A549 (cell line): Measurements from ENCODE around the gene KSR2. TPM values are rescaled to one million over a fixed set of nuclear protein-coding genes. Genes with fewer than 3 reads are reported as not detected.

ENCODE experiments used
- ATAC-seq, 2 experiments: fragments of 200-7000 bp in 1 of 2; fragments of >200 bp in 1 of 2; cut with Nextera tagmentation in 1 of 2; cut with Tn5 transposase in 1 of 2; 3 replicates each; pipeline versions ENCODE4 v1.8.0 to v1.9.1; 2018 to 2020; ENCODE audit warnings: mild to moderate bottlenecking in 1 of 2, moderate library complexity in 1 of 2
- CTCF ChIA-PET: fragments of 300-600 bp; sonication (Branson Sonifier 250); formaldehyde crosslinking; extraction: SDS; loops from one replicate; lab custom pipeline; 2021; ENCODE audit warnings: antibody characterized with exemption, inconsistent platforms; lab: Yijun Ruan, JAX
- POLR2A ChIA-PET: fragments of 350-600 bp; formaldehyde crosslinking; extraction: SDS; loops from one replicate; lab custom pipeline; 2021; ENCODE audit warnings: antibody characterized with exemption, inconsistent platforms; lab: Yijun Ruan, JAX
- DNase-seq, 2 experiments: peaks; one replicate each; pipeline versions ENCODE4 v3.0.0 to v3.0.0-alpha.2; 2011 to 2016; ENCODE audit warnings: low read depth in 1 of 2, low spot score in 1 of 2
- FAIRE-seq: peaks from 2 replicates; lab custom pipeline; 2011; peaks lifted over from hg19 to GRCh38; lab: Jason Lieb, UNC
- H3K27ac ChIP-seq, 2 experiments: fragments of >200 bp; sonication (Bioruptor Twin); formaldehyde crosslinking; 3 replicates each; pipeline ENCODE4 v1.5.1; 2016 to 2017
- H3K4me1 ChIP-seq: fragments of >200 bp; sonication (Bioruptor Twin); formaldehyde crosslinking; 3 replicates; pipeline ENCODE4 v1.6.1; 2016
- H3K4me2 ChIP-seq: fragments of >200 bp; sonication (Bioruptor Twin); formaldehyde crosslinking; 3 replicates; pipeline ENCODE4 v1.6.1; 2016
- H3K4me3 ChIP-seq: fragments of >200 bp; sonication (Bioruptor Twin); formaldehyde crosslinking; 3 replicates; pipeline ENCODE4 v1.5.1; 2016
- H3K9me3 ChIP-seq: fragments of >200 bp; sonication (Bioruptor Twin); formaldehyde crosslinking; 3 replicates; pipeline ENCODE4 v1.6.1; 2016
- BHLHE40 ChIP-seq: IDR thresholded peaks from 2 replicates; pipeline ENCODE4 v1.6.1; 2012; ENCODE audit warnings: low read depth, low read length, inconsistent platforms
- CBX8 ChIP-seq: fragments of 200-600 bp; sonication (generic); IDR thresholded peaks from 2 replicates; pipeline ENCODE4 v1.6.1; 2016
- CHD2 ChIP-seq: fragments of 150-350 bp; IDR thresholded peaks from 2 replicates; pipeline ENCODE4 v1.6.1; 2014; ENCODE audit warnings: low read length; ENCODE audit not compliant: partially characterized antibody
- CHD4 ChIP-seq: fragments of 200-600 bp; sonication (generic); IDR thresholded peaks from 2 replicates; pipeline ENCODE4 v1.6.1; 2016; ENCODE audit warnings: antibody characterized with exemption, mild to moderate bottlenecking, borderline replicate concordance
- EHMT2 ChIP-seq: fragments of 200-600 bp; sonication (generic); IDR thresholded peaks from 2 replicates; pipeline ENCODE4 v1.6.1; 2016; ENCODE audit warnings: antibody characterized with exemption, low read depth, mild to moderate bottlenecking, moderate library complexity
- EP300 ChIP-seq, 2 experiments: fragments of >200 bp; sonication (Bioruptor Twin); formaldehyde crosslinking; IDR thresholded peaks; 2 replicates in 1 of 2; 3 replicates in 1 of 2; pipeline ENCODE4 v1.6.1; 2016 to 2017
- ESRRA ChIP-seq: fragments of 150-350 bp; IDR thresholded peaks from 2 replicates; pipeline ENCODE4 v1.6.1; 2014; ENCODE audit warnings: mild to moderate bottlenecking, low read length, borderline replicate concordance
- FOSB ChIP-seq: fragments of 250-450 bp; sonication (Bioruptor Pico); IDR thresholded peaks from 2 replicates; pipeline ENCODE4 v1.5.0; 2020; ENCODE audit warnings: mild to moderate bottlenecking, moderate library complexity
- FOSL2 ChIP-seq, 2 experiments: fragments of 450-650 bp in 1 of 2; fragments of >200 bp in 1 of 2; sonication (Bioruptor Twin) in 1 of 2; formaldehyde crosslinking; IDR thresholded peaks; 2 replicates each; pipeline versions ENCODE4 v1.5.0 to v1.6.1; 2016 to 2020; ENCODE audit warnings: mild to moderate bottlenecking in 1 of 2, moderate library complexity in 1 of 2
- FOXS1 ChIP-seq: fragments of 250-450 bp; sonication (Bioruptor Pico); IDR thresholded peaks from 2 replicates; pipeline ENCODE4 v1.5.0; 2020; ENCODE audit warnings: mild to moderate bottlenecking, moderate library complexity
- GATA3 ChIP-seq: IDR thresholded peaks from 2 replicates; pipeline ENCODE4 v1.6.1; 2012; ENCODE audit warnings: borderline replicate concordance
- HOXA7 ChIP-seq: fragments of 250-450 bp; sonication (Bioruptor Pico); IDR thresholded peaks from 2 replicates; pipeline ENCODE4 v1.5.0; 2020; ENCODE audit warnings: mild to moderate bottlenecking, moderate library complexity
- JUN ChIP-seq, 2 experiments: fragments of >200 bp; sonication (Bioruptor Twin); formaldehyde crosslinking; IDR thresholded peaks; 2 replicates in 1 of 2; 3 replicates in 1 of 2; pipeline ENCODE4 v1.6.1; 2016 to 2017
- KDM5A ChIP-seq: fragments of 200-600 bp; sonication (generic); IDR thresholded peaks from 2 replicates; pipeline ENCODE4 v1.6.1; 2016; ENCODE audit warnings: antibody characterized with exemption, mild to moderate bottlenecking
- MAFK ChIP-seq: fragments of 450-650 bp; IDR thresholded peaks from 2 replicates; pipeline ENCODE4 v1.6.1; 2014; ENCODE audit not compliant: partially characterized antibody
- NPAS2 ChIP-seq: fragments of 250-450 bp; sonication (Bioruptor Pico); IDR thresholded peaks from 2 replicates; pipeline ENCODE4 v1.8.0; 2022; ENCODE audit warnings: mild to moderate bottlenecking, moderate library complexity, borderline replicate concordance
- PHF8 ChIP-seq: fragments of 200-600 bp; sonication (generic); IDR thresholded peaks from 2 replicates; pipeline ENCODE4 v1.6.1; 2016; ENCODE audit warnings: low read depth, mild to moderate bottlenecking, antibody characterized with exemption, moderate library complexity, borderline replicate concordance
- RAD21 ChIP-seq, 2 experiments: fragments of >200 bp in 1 of 2; sonication (Bioruptor Twin) in 1 of 2; formaldehyde crosslinking in 1 of 2; IDR thresholded peaks in 1 of 2; conservative IDR thresholded peaks in 1 of 2; 2 replicates in 1 of 2; 3 replicates in 1 of 2; pipeline ENCODE4 v1.6.1; 2012 to 2018; ENCODE audit warnings: inconsistent platforms in 1 of 2
- RARB ChIP-seq: fragments of 250-450 bp; sonication (Bioruptor Pico); IDR thresholded peaks from 2 replicates; pipeline ENCODE4 v1.8.0; 2021; ENCODE audit warnings: mild to moderate bottlenecking, moderate library complexity
- RCOR1 ChIP-seq: fragments of 150-350 bp; IDR thresholded peaks from 2 replicates; pipeline ENCODE4 v1.6.1; 2014; ENCODE audit warnings: antibody characterized with exemption, low read length, low read depth
- RFX5 ChIP-seq: fragments of 450-650 bp; IDR thresholded peaks from 2 replicates; pipeline ENCODE4 v1.7.1; 2014; ENCODE audit warnings: antibody characterized with exemption, mild to moderate bottlenecking, moderate library complexity
- SREBF2 ChIP-seq: fragments of 450-650 bp; IDR thresholded peaks from 2 replicates; pipeline ENCODE4 v1.6.1; 2014; ENCODE audit warnings: mild to moderate bottlenecking, moderate library complexity
- TFCP2L1 ChIP-seq: fragments of 250-450 bp; sonication (Bioruptor Pico); IDR thresholded peaks from 2 replicates; pipeline ENCODE4 v1.5.0; 2021; ENCODE audit warnings: mild to moderate bottlenecking
- ZNF302 ChIP-seq: fragments of 250-450 bp; sonication (Bioruptor Pico); IDR thresholded peaks from 2 replicates; pipeline ENCODE4 v1.9.0; 2021; ENCODE audit warnings: inconsistent platforms, mild to moderate bottlenecking, moderate library complexity
- ZSCAN20 ChIP-seq: fragments of 250-450 bp; sonication (Bioruptor Pico); IDR thresholded peaks from 2 replicates; pipeline ENCODE4 v1.8.0; 2022; ENCODE audit warnings: mild to moderate bottlenecking, moderate library complexity
- WGBS: methylation state at CpG from one replicate; pipeline ENCODE4 v1.1.6; 2017; ENCODE audit errors: missing lambda C conversion rate; 5-methylcytosine and 5-hydroxymethylcytosine counted together
- polyA plus RNA-seq, 4 experiments: library from polyadenylated mRNA; depleted of rRNA in 3 of 4; stranded (reverse); fragments of >200 nt; fragmentation: RNase III in 1 of 4; extraction: RNeasy Plus Mini Kit Qiagen cat#74134 plus additional on column Dnase treatment in 1 of 4; gene quantifications; 2 replicates in 3 of 4; 3 replicates in 1 of 4; pipeline ENCODE4 v1.2.3, GENCODE V29; 2011 to 2017
- TF ChIP-seq, protein P1 (sequence below): fragments of 250-450 bp; sonication (Bioruptor Pico); IDR thresholded peaks from 2 replicates; pipeline ENCODE4 v1.5.0; 2020; ENCODE audit warnings: low read depth, mild to moderate bottlenecking, moderate library complexity
- TF ChIP-seq, protein P2 (sequence below): fragments of 450-650 bp; IDR thresholded peaks from 2 replicates; pipeline ENCODE4 v1.6.1; 2014; ENCODE audit warnings: antibody characterized with exemption
- TF ChIP-seq, protein P3 (sequence below): fragments of >200 bp; sonication (Bioruptor Twin); formaldehyde crosslinking; IDR thresholded peaks from 3 replicates; pipeline ENCODE4 v1.5.1; 2016
- TF ChIP-seq, protein P4 (sequence below): IDR thresholded peaks from 2 replicates; pipeline ENCODE4 v1.6.1; 2012

KSR2 gene
- polyA plus RNA-seq, 2 of the 4 experiments (the other 2 are of a cell fraction), result 0.37 to 1.2 TPM

DNA sequence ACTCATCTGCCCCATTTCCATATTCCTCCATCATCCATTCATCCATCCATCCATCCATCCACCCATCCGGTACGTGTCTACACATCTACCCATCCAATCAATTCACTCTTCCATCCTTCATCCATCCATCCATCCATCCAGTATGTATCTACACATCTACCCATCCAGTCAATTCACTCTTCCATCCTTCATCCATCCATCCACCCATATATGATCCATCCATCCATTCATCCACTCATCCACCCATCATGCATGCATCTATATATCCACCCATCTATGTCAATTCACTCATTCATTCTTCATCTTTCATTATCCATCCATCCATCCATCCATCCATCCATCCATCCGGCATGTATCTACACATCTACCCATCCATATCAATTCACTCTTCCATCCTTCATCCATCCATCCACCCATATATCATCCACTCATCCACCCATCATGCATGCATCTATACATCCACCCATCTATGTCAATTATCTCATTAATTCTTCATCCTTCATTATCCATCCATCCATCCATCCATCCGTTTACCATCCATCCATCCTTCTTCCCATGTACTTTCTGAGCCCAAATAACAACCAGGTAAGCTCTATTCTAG, 498.8 kb downstream of the KSR2 start:
- no peak overlapping the region for H3K27ac ChIP-seq
- no peak overlapping the region for H3K4me3 ChIP-seq
- ATAC-seq, result no peak
- FAIRE-seq, result no peak
- ChIA-PET POLR2A (no interaction called here), CTCF (interaction anchor here (0.6 to 2.2 kb wide), 4 partner anchors 28 to 188 kb away, joined by 3 to 7 read pairs (median 4); no protein-coding TSS in a partner anchor)
- no peak for DNase-seq
- WGBS, result 90% methylated on average over 4 of the region's 4 CpGs
- H3K9me3 ChIP-seq, result 0 out of 3 replicates have a peak, but pooled peaks cover 5% of the 10 kb centered on the region
- no peak overlapping the region for H3K4me2 ChIP-seq
- H3K4me1 ChIP-seq, result peaks cover 16% of the 10 kb centered on the region
- no peak for TF ChIP-seq FOSL2 (IDR thresholded peaks at IDR 0.05)
- TF ChIP-seq FOSL2 (CRISPR knock-in tag; IDR thresholded peaks at IDR 0.05), result no peak
- no peak for TF ChIP-seq FOXS1
- no peak for TF ChIP-seq ZNF302 (CRISPR knock-in tag)
- no peak for TF ChIP-seq BHLHE40
- no peak for TF ChIP-seq TFCP2L1
- TF ChIP-seq GATA3, result no peak

DNA sequence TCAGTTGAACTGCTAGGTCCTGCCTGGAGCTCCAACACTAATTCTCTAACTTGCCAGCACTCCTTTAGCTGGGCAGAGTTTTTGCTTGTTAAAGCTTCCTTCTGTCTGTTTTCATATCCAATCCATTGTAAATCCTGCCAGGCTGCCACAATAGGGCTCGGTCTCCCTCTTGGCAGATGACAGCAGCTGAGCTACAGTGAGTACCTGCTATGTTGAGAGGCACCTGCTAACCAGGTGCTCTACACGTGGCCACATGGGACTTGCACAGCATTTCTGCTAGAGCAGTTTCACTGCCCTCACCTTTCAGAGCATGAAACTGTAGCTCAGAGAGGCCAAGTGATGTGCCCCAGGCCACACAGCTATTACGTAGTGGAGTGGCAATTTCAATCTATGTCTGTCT, 500.8 kb downstream of the KSR2 start:
- 0 out of 3 replicates have a peak, but pooled peaks cover 5% of the 10 kb centered on the region for H3K9me3 ChIP-seq
- H3K27ac ChIP-seq, result no peak overlapping the region
- ATAC-seq, result no peak
- CTCF ChIA-PET, result interaction anchor here (0.7 to 2.2 kb wide), 2 partner anchors 9 to 26 kb away, joined by 3 to 7 read pairs; no protein-coding TSS in a partner anchor
- 70% methylated on average over 3 of the region's 3 CpGs for whole genome bisulfite sequencing
- H3K4me1 ChIP-seq, result peaks cover 16% of the 10 kb centered on the region
- TF ChIP-seq CHD2 (no peak), RARB (CRISPR knock-in tag) (no peak), HOXA7 (CRISPR knock-in tag) (no peak), EHMT2 (no peak), ESRRA (no peak), CBX8 (no peak), JUN (IDR thresholded peaks at IDR 0.05) (no peak), RAD21 (conservative IDR thresholded peaks at IDR 0.05 in 1 of 2, IDR thresholded peaks at IDR 0.05 in 1 of 2) (no peak), PHF8 (no peak), SREBF2 (no peak), MAFK (no peak)
- TF ChIP-seq, protein P1, sequence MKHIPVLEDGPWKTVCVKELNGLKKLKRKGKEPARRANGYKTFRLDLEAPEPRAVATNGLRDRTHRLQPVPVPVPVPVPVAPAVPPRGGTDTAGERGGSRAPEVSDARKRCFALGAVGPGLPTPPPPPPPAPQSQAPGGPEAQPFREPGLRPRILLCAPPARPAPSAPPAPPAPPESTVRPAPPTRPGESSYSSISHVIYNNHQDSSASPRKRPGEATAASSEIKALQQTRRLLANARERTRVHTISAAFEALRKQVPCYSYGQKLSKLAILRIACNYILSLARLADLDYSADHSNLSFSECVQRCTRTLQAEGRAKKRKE, result no peak
- TF ChIP-seq, protein P2, sequence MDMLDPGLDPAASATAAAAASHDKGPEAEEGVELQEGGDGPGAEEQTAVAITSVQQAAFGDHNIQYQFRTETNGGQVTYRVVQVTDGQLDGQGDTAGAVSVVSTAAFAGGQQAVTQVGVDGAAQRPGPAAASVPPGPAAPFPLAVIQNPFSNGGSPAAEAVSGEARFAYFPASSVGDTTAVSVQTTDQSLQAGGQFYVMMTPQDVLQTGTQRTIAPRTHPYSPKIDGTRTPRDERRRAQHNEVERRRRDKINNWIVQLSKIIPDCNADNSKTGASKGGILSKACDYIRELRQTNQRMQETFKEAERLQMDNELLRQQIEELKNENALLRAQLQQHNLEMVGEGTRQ, result no peak
- TF ChIP-seq, protein P3, sequence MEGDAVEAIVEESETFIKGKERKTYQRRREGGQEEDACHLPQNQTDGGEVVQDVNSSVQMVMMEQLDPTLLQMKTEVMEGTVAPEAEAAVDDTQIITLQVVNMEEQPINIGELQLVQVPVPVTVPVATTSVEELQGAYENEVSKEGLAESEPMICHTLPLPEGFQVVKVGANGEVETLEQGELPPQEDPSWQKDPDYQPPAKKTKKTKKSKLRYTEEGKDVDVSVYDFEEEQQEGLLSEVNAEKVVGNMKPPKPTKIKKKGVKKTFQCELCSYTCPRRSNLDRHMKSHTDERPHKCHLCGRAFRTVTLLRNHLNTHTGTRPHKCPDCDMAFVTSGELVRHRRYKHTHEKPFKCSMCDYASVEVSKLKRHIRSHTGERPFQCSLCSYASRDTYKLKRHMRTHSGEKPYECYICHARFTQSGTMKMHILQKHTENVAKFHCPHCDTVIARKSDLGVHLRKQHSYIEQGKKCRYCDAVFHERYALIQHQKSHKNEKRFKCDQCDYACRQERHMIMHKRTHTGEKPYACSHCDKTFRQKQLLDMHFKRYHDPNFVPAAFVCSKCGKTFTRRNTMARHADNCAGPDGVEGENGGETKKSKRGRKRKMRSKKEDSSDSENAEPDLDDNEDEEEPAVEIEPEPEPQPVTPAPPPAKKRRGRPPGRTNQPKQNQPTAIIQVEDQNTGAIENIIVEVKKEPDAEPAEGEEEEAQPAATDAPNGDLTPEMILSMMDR, result no peak
- FAIRE-seq, result no peak
- POLR2A ChIA-PET, result no interaction called here
- no peak for DNase-seq
- H3K4me3 ChIP-seq, result no peak overlapping the region
- H3K4me2 ChIP-seq, result no peak overlapping the region

DNA sequence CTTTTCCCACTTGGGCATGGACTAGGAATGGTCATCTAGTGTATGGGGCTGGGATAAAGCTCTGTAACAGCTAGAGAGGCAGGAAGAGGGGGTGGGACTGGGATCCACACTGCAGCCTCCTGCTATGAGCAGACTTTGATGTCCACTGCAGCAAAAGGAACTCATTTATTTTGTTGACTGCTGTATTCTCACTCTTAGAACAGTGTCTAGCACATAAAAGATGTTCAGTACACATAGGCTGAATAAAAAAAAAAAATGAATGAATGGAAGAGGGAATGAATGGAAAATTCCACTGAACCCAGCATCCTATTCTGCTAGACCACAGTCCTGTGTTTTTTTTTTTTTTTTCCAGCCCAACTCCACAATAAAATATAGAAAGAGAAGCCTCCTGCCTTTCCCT, 501.2 kb downstream of the KSR2 start:
- FAIRE-seq (no peak), ATAC-seq (no peak), DNase-seq (no peak)
- no peak overlapping the region for H3K4me3 ChIP-seq
- H3K4me2 ChIP-seq, result no peak overlapping the region; the same call in 1 of the 3 replicates
- 0 out of 3 replicates have a peak, but pooled peaks cover 5% of the 10 kb centered on the region for H3K9me3 ChIP-seq
- ChIA-PET CTCF (interaction anchor here (0.7 kb wide), 1 partner anchor 9 kb away, joined by 3 read pairs; no protein-coding TSS in a partner anchor), POLR2A (no interaction called here)
- H3K4me1 ChIP-seq, result peaks cover 16% of the 10 kb centered on the region
- no peak overlapping the region for H3K27ac ChIP-seq
- TF ChIP-seq GATA3, result no peak
- TF ChIP-seq ZSCAN20, result no peak
- no peak for TF ChIP-seq KDM5A
- TF ChIP-seq NPAS2 (CRISPR knock-in tag), result no peak
- TF ChIP-seq, protein P4, sequence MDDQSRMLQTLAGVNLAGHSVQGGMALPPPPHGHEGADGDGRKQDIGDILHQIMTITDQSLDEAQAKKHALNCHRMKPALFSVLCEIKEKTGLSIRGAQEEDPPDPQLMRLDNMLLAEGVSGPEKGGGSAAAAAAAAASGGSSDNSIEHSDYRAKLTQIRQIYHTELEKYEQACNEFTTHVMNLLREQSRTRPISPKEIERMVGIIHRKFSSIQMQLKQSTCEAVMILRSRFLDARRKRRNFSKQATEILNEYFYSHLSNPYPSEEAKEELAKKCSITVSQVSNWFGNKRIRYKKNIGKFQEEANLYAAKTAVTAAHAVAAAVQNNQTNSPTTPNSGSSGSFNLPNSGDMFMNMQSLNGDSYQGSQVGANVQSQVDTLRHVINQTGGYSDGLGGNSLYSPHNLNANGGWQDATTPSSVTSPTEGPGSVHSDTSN, result no peak
- TF ChIP-seq RCOR1, result no peak
- no peak for TF ChIP-seq EP300 (IDR thresholded peaks at IDR 0.05)
- TF ChIP-seq RFX5, result no peak
- no peak for TF ChIP-seq CHD4
- no peak for TF ChIP-seq FOSB (CRISPR knock-in tag)
